ENCODE measurements around the gene GARNL3.

DNA sequence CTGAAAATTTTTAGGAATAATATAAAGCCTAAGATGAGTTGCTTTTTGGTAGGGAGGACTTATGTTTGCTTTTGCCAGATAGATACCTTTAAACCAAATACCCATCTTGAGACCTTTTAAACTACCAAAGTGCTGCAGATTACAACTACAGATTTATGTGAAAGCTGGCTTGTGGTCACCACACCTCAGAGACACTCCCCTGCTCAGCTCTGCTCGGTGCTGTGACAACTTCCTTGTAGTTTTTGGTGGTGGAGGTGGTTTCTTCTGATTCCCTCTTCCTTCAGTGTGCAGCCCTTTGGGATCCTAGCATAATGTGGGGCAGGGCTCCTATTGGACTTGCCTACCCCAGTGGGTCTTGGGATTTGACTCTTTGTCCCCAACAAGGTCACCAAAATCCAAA is 29.2 kb downstream of the GARNL3 start:
- TF ChIP-seq, protein P1, sequence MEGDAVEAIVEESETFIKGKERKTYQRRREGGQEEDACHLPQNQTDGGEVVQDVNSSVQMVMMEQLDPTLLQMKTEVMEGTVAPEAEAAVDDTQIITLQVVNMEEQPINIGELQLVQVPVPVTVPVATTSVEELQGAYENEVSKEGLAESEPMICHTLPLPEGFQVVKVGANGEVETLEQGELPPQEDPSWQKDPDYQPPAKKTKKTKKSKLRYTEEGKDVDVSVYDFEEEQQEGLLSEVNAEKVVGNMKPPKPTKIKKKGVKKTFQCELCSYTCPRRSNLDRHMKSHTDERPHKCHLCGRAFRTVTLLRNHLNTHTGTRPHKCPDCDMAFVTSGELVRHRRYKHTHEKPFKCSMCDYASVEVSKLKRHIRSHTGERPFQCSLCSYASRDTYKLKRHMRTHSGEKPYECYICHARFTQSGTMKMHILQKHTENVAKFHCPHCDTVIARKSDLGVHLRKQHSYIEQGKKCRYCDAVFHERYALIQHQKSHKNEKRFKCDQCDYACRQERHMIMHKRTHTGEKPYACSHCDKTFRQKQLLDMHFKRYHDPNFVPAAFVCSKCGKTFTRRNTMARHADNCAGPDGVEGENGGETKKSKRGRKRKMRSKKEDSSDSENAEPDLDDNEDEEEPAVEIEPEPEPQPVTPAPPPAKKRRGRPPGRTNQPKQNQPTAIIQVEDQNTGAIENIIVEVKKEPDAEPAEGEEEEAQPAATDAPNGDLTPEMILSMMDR (IDR thresholded peaks at IDR 0.05): no peak
- TF ChIP-seq POLR2AphosphoS5 (IDR thresholded peaks at IDR 0.05; ENCODE audit: insufficient read depth in 1 of 2, low read depth in 1 of 2) (no peak), POLR2A (IDR thresholded peaks at IDR 0.05) (no peak)

Data from vagina (tissue), 2 donors.